CD14-positive monocyte (primary cell): Measurements from ENCODE around the gene CPLANE2. TPM values are rescaled to one million over a fixed set of nuclear protein-coding genes. Genes with fewer than 3 reads are reported as not detected.

Experiments
- DNase-seq, 3 donors: peaks; one replicate each; pipeline ENCODE4 v3.0.0-alpha.2; 2011 to 2022
- H2AFZ ChIP-seq: 2 replicates; pipeline ENCODE4 v1.6.0; 2012; ENCODE audit warnings: mild to moderate bottlenecking, low read depth, low read length, inconsistent platforms; ENCODE audit not compliant: insufficient read depth, poor library complexity, severe bottlenecking
- H3K27ac ChIP-seq, 2 donors: 1 replicate in 1 of 2; 2 replicates in 1 of 2; pipeline ENCODE4 v1.5.1; 2012 to 2013; ENCODE audit warnings: low read length in 2 of 2, control low read depth in 1 of 2, inconsistent platforms in 1 of 2, low read depth in 1 of 2, mild to moderate bottlenecking in 1 of 2
- H3K27me3 ChIP-seq, 2 donors: one replicate each; pipeline versions ENCODE4 v1.6.0 to v1.6.1; 2011 to 2013; ENCODE audit warnings: low read length in 2 of 2; ENCODE audit not compliant: control insufficient read depth in 2 of 2, insufficient read depth in 2 of 2
- H3K36me3 ChIP-seq, 2 donors: replicated peaks in 1 of 2; 1 replicate in 1 of 2; 2 replicates in 1 of 2; pipeline versions ENCODE4 v1.5.1 to v1.6.1; 2012 to 2013; ENCODE audit warnings: low read length in 2 of 2, control low read depth in 1 of 2, inconsistent platforms in 1 of 2, mild to moderate bottlenecking in 1 of 2; ENCODE audit not compliant: insufficient read depth in 2 of 2, control insufficient read depth in 1 of 2
- H3K4me1 ChIP-seq, 2 donors: 1 replicate in 1 of 2; 2 replicates in 1 of 2; pipeline versions ENCODE4 v1.5.1 to v1.6.1; 2012 to 2013; ENCODE audit warnings: low read length in 2 of 2, control low read depth in 1 of 2, inconsistent platforms in 1 of 2, mild to moderate bottlenecking in 1 of 2, moderate library complexity in 1 of 2; ENCODE audit not compliant: insufficient read depth in 2 of 2, control insufficient read depth in 1 of 2
- H3K4me2 ChIP-seq: replicated peaks from 2 replicates; pipeline ENCODE3; 2012; ENCODE audit warnings: low read length, moderate library complexity, mild to moderate bottlenecking; ENCODE audit not compliant: poor library complexity, severe bottlenecking; ENCODE audit errors: extremely low read depth
- H3K4me3 ChIP-seq, 3 experiments: fragments of 200-600 bp in 1 of 3; sonication (generic) in 1 of 3; replicated peaks in 1 of 3; 1 replicate in 2 of 3; 2 replicates in 1 of 3; pipeline ENCODE4 v1.5.1; 2011 to 2013; ENCODE audit warnings: low read length in 3 of 3, mild to moderate bottlenecking in 3 of 3, control low read depth in 2 of 3, low read depth in 2 of 3, inconsistent platforms in 1 of 3, moderate library complexity in 1 of 3
- H3K79me2 ChIP-seq: 2 replicates; pipeline ENCODE4 v1.6.0; 2012; ENCODE audit warnings: mild to moderate bottlenecking, control low read depth, inconsistent platforms, low read length, moderate library complexity; ENCODE audit not compliant: insufficient read depth
- H3K9ac ChIP-seq: 2 replicates; pipeline ENCODE4 v1.6.0; 2017; ENCODE audit warnings: low read length, mild to moderate bottlenecking; ENCODE audit not compliant: insufficient read depth, poor library complexity, severe bottlenecking
- H3K9me3 ChIP-seq, 2 donors: replicated peaks in 1 of 2; 1 replicate in 1 of 2; 2 replicates in 1 of 2; pipeline versions ENCODE4 v1.5.1 to v1.6.1; 2012 to 2013; ENCODE audit warnings: low read length in 2 of 2, control low read depth in 1 of 2; ENCODE audit not compliant: control insufficient read depth in 1 of 2, insufficient read depth in 1 of 2
- H4K20me1 ChIP-seq: 2 replicates; pipeline ENCODE4 v1.6.0; 2012; ENCODE audit warnings: mild to moderate bottlenecking, low read length, control low read depth, moderate library complexity; ENCODE audit not compliant: insufficient read depth
- H3K27ac Mint-ChIP-seq, 7 donors: one replicate each; pipeline ENCODE4 v1.8.0; 2020; ENCODE audit warnings: mild to moderate bottlenecking in 7 of 7, mixed read lengths in 7 of 7, moderate library complexity in 6 of 7, inconsistent platforms in 2 of 7
- H3K27me3 Mint-ChIP-seq, 3 donors: one replicate each; pipeline ENCODE4 v1.8.0; 2021 to 2022; ENCODE audit warnings: low read depth in 3 of 3, mild to moderate bottlenecking in 3 of 3, mixed read lengths in 3 of 3, moderate library complexity in 3 of 3, inconsistent platforms in 1 of 3
- H3K36me3 Mint-ChIP-seq, 2 donors: one replicate each; pipeline ENCODE4 v1.8.0; 2020; ENCODE audit warnings: mixed read lengths in 2 of 2, inconsistent platforms in 1 of 2, mild to moderate bottlenecking in 1 of 2
- H3K4me1 Mint-ChIP-seq: one replicate; pipeline ENCODE4 v1.8.0; 2020; ENCODE audit warnings: mild to moderate bottlenecking, mixed read lengths
- H3K4me3 Mint-ChIP-seq, 2 donors: one replicate each; pipeline ENCODE4 v1.8.0; 2020; ENCODE audit warnings: mild to moderate bottlenecking in 2 of 2, mixed read lengths in 2 of 2, moderate library complexity in 1 of 2
- H3K9me3 Mint-ChIP-seq, 7 donors: one replicate each; pipeline ENCODE4 v1.8.0; 2020 to 2022; ENCODE audit warnings: mixed read lengths in 7 of 7, mild to moderate bottlenecking in 6 of 7, moderate library complexity in 6 of 7, inconsistent platforms in 2 of 7
- CTCF ChIP-seq: fragments of 200-600 bp; IDR thresholded peaks from one replicate; pipeline ENCODE4 v1.8.0; 2022; ENCODE audit warnings: antibody characterized with exemption, mild to moderate bottlenecking
- WGBS: methylation state at CpG from one replicate; pipeline ENCODE4 v1.1.5; 2013; ENCODE audit warnings: missing lambda C conversion rate; ENCODE audit not compliant: insufficient coverage; 5-methylcytosine and 5-hydroxymethylcytosine counted together
- intact Hi-C, 2 donors: fragments of 100-400 bp; cut with micrococcal nuclease; formaldehyde crosslinking; loops; one replicate each; pipeline versions ENCODE4 v1.15.0 to v1.15.1; 2023
- polyA plus RNA-seq, 3 donors: library from polyadenylated mRNA; depleted of rRNA in 1 of 3; unstranded in 2 of 3; stranded (reverse) in 1 of 3; fragments of 300-500 nt in 2 of 3; fragments of >200 nt in 1 of 3; fragmentation: Illumina TruSeq in 2 of 3; gene quantifications; 1 replicate in 2 of 3; 2 replicates in 1 of 3; pipeline ENCODE4 v1.2.3, GENCODE V29; 2012 to 2021

CPLANE2 gene
- polyA plus RNA-seq, 3 donors: 0.54 to 1.7 (median 1.4) TPM

GRCh38 chr1:16205334-16205671 lies 31.7 kb downstream of the CPLANE2 start:
- no peak overlapping the region for H3K4me3 ChIP-seq
- H3K27me3 ChIP-seq: no peaks in the 10 kb centered on the region
- no peak overlapping the region for H3K4me2 ChIP-seq
- Mint-ChIP-seq H3K9me3 (no peaks in the 10 kb centered on the region), H3K27me3 (peaks cover 0 to 4% (median 0%) of the 10 kb centered on the region in 3 donors), H3K4me1 (peaks cover 13% of the 10 kb centered on the region), H3K36me3 (peaks cover 7 to 16% of the 10 kb centered on the region in 2 donors), H3K27ac (peak overlapping the region in 2 of 7 donors; percentile 38 to 71), H3K4me3 (no peak overlapping the region)
- no peak for DNase-seq
- H3K4me1 ChIP-seq: peaks cover 22 to 26% of the 10 kb centered on the region in 2 donors
- no peak overlapping the region for H3K9ac ChIP-seq
- no peaks in the 10 kb centered on the region for H4K20me1 ChIP-seq
- no peak for TF ChIP-seq CTCF
- no peaks in the 10 kb centered on the region for H3K9me3 ChIP-seq
- no peaks in the 10 kb centered on the region for H3K36me3 ChIP-seq
- intact Hi-C loops: loop anchor here in 1 of 2 donors (2.0 kb wide), 1 partner anchor 13 kb away; no protein-coding TSS in a partner anchor
- WGBS: 95% methylated on average over 8 of the region's 11 CpGs
- no peak overlapping the region for H2AFZ ChIP-seq
- peak overlapping the region in 1 of 2 donors; percentile 82 for H3K27ac ChIP-seq
- H3K79me2 ChIP-seq: no peaks in the 10 kb centered on the region

DNA sequence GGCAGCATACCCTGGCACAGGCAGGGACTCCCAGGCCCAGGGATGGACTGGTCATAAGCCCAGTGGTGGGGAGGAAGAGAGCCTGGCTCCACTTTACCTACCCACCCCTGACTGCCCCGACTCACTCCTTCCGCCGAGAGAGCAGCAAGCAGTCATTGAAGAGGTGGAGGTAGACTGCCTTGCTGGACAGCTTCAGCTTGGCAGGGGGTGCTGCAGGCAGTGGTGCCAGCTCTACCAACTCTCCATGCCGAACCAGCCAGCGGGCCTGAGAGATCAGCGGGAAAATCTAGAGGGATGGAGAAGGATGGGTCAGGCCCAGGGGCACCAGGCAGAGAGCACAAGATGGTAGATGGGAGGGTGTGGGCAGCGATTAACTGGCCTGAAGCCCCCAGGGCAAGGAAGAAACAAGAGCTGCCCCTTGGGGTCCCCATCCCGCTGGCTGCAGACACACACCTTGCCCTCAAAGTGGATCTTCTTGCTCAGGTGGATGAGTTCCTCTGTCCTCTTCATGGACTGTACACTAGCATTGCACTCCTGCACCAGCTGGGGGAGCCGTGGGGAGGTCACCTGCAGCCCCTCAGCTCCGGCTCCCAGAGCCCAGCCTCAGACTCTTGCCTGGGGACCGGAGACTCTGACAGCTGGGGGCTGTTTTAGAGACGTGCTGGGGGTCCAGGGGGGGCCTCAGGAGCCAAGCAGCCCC lies 32.2 kb downstream of the CPLANE2 start:
- TF ChIP-seq CTCF: no peak
- 79% methylated on average over 9 of the region's 12 CpGs for WGBS
- H3K9me3 Mint-ChIP-seq: no peaks in the 10 kb centered on the region
- no peak overlapping the region for H3K4me3 Mint-ChIP-seq
- Histone ChIP-seq H3K79me2 (no peaks in the 10 kb centered on the region), H3K4me2 (no peak overlapping the region), H3K4me3 (no peak overlapping the region), H3K36me3 (no peaks in the 10 kb centered on the region), H3K27ac (no peak overlapping the region), H3K4me1 (peaks cover 22 to 26% of the 10 kb centered on the region in 2 donors), H4K20me1 (no peaks in the 10 kb centered on the region), H2AFZ (no peak overlapping the region), H3K9me3 (no peaks in the 10 kb centered on the region), H3K27me3 (no peaks in the 10 kb centered on the region), H3K9ac (no peak overlapping the region)
- H3K36me3 Mint-ChIP-seq: peaks cover 7 to 18% of the 10 kb centered on the region in 2 donors
- H3K27me3 Mint-ChIP-seq: peaks cover 0 to 4% (median 0%) of the 10 kb centered on the region in 3 donors
- DNase-seq: no peak
- peak overlapping the region in 1 of 7 donors; percentile 64 for H3K27ac Mint-ChIP-seq
- intact Hi-C loops: loop anchor here in 1 of 2 donors (2.0 kb wide), 1 partner anchor 14 kb away; no protein-coding TSS in a partner anchor
- H3K4me1 Mint-ChIP-seq: peaks cover 13% of the 10 kb centered on the region
